Liver (tissue), 9 donors: ENCODE data around the gene RBSN. TPM values are rescaled to one million over a fixed set of nuclear protein-coding genes. Genes with fewer than 3 reads are reported as not detected.

Source experiments
- DNase-seq: peaks from one replicate; pipeline ENCODE4 v3.0.0-alpha.2; 2017; ENCODE audit warnings: low spot score
- H3K27ac ChIP-seq, 2 donors: one replicate each; pipeline ENCODE4 v1.7.0; 2013; ENCODE audit warnings: inconsistent platforms in 2 of 2, low read length in 2 of 2, control low read depth in 1 of 2, low read depth in 1 of 2, mild to moderate bottlenecking in 1 of 2
- H3K27me3 ChIP-seq, 4 donors: one replicate each; pipeline versions ENCODE4 v1.6.1 to v1.7.0; 2013; ENCODE audit warnings: low read length in 3 of 4, inconsistent platforms in 1 of 4, mild to moderate bottlenecking in 1 of 4, moderate library complexity in 1 of 4; ENCODE audit not compliant: control insufficient read depth in 4 of 4, insufficient read depth in 4 of 4
- H3K36me3 ChIP-seq, 4 donors: one replicate each; pipeline versions ENCODE4 v1.6.1 to v1.7.0; 2013; ENCODE audit warnings: low read length in 3 of 4, mild to moderate bottlenecking in 3 of 4, low read depth in 1 of 4, moderate library complexity in 1 of 4; ENCODE audit not compliant: control insufficient read depth in 4 of 4, insufficient read depth in 3 of 4
- H3K4me1 ChIP-seq, 4 donors: one replicate each; pipeline versions ENCODE4 v1.6.1 to v1.7.0; 2013; ENCODE audit warnings: low read length in 3 of 4, mild to moderate bottlenecking in 3 of 4, moderate library complexity in 1 of 4; ENCODE audit not compliant: control insufficient read depth in 4 of 4, insufficient read depth in 4 of 4
- H3K4me3 ChIP-seq, 3 donors: one replicate each; pipeline versions ENCODE4 v1.6.1 to v1.7.0; 2013; ENCODE audit warnings: low read length in 3 of 3, control low read depth in 1 of 3, low read depth in 1 of 3, mild to moderate bottlenecking in 1 of 3
- H3K9ac ChIP-seq, 2 donors: one replicate each; pipeline ENCODE4 v1.7.0; 2013; ENCODE audit warnings: low read length in 2 of 2, mild to moderate bottlenecking in 2 of 2, moderate library complexity in 2 of 2, control low read depth in 1 of 2, low read depth in 1 of 2
- H3K9me3 ChIP-seq, 4 donors: one replicate each; pipeline versions ENCODE4 v1.6.1 to v1.7.0; 2013; ENCODE audit warnings: low read length in 3 of 4; ENCODE audit not compliant: control insufficient read depth in 4 of 4
- ATF3 ChIP-seq: IDR thresholded peaks from 2 replicates; pipeline ENCODE4 v1.6.1; 2016; ENCODE audit warnings: antibody characterized with exemption
- EGR1 ChIP-seq, 2 donors: IDR thresholded peaks; 2 replicates each; pipeline ENCODE4 v1.6.1; 2016 to 2018; ENCODE audit warnings: antibody characterized with exemption in 2 of 2, low read depth in 2 of 2
- FOXA1 ChIP-seq: IDR thresholded peaks from 2 replicates; pipeline ENCODE4 v1.6.1; 2016; ENCODE audit warnings: antibody characterized with exemption
- FOXA2 ChIP-seq: IDR thresholded peaks from 2 replicates; pipeline ENCODE4 v1.6.1; 2016; ENCODE audit warnings: antibody characterized with exemption
- GABPA ChIP-seq, 2 donors: IDR thresholded peaks in 1 of 2; conservative IDR thresholded peaks in 1 of 2; 2 replicates each; pipeline ENCODE4 v1.6.1; 2016; ENCODE audit warnings: antibody characterized with exemption in 2 of 2, mild to moderate bottlenecking in 1 of 2, moderate library complexity in 1 of 2
- HNF4A ChIP-seq, 2 donors: conservative IDR thresholded peaks; 2 replicates each; pipeline ENCODE4 v1.6.1; 2016; ENCODE audit warnings: antibody characterized with exemption in 2 of 2, mild to moderate bottlenecking in 2 of 2
- HNF4G ChIP-seq: IDR thresholded peaks from 2 replicates; pipeline ENCODE4 v1.6.1; 2016; ENCODE audit warnings: antibody characterized with exemption
- JUND ChIP-seq, 2 donors: IDR thresholded peaks; 2 replicates each; pipeline ENCODE4 v1.6.1; 2016; ENCODE audit warnings: antibody characterized with exemption in 2 of 2
- MAX ChIP-seq: IDR thresholded peaks from 2 replicates; pipeline ENCODE4 v1.6.1; 2016; ENCODE audit warnings: antibody characterized with exemption
- NR2F2 ChIP-seq: IDR thresholded peaks from 2 replicates; pipeline ENCODE4 v1.6.1; 2016; ENCODE audit warnings: antibody characterized with exemption
- RAD21 ChIP-seq, 2 donors: IDR thresholded peaks; 2 replicates each; pipeline ENCODE4 v1.6.1; 2016; ENCODE audit warnings: antibody characterized with exemption in 2 of 2, mild to moderate bottlenecking in 2 of 2
- REST ChIP-seq: IDR thresholded peaks from 2 replicates; pipeline ENCODE4 v1.6.1; 2016; ENCODE audit warnings: antibody characterized with exemption, mild to moderate bottlenecking
- RXRA ChIP-seq, 2 donors: IDR thresholded peaks; 2 replicates each; pipeline ENCODE4 v1.6.1; 2017 to 2018; ENCODE audit warnings: antibody characterized with exemption in 2 of 2, mild to moderate bottlenecking in 1 of 2
- SP1 ChIP-seq: IDR thresholded peaks from 2 replicates; pipeline ENCODE4 v1.6.1; 2018; ENCODE audit warnings: antibody characterized with exemption, mild to moderate bottlenecking
- TAF1 ChIP-seq: conservative IDR thresholded peaks from 2 replicates; pipeline ENCODE4 v1.6.1; 2016; ENCODE audit warnings: antibody characterized with exemption, mild to moderate bottlenecking
- YY1 ChIP-seq: IDR thresholded peaks from 2 replicates; pipeline ENCODE4 v1.6.1; 2016; ENCODE audit warnings: antibody characterized with exemption, mild to moderate bottlenecking
- ZBTB33 ChIP-seq: IDR thresholded peaks from 2 replicates; pipeline ENCODE4 v1.6.1; 2016; ENCODE audit warnings: antibody characterized with exemption
- WGBS: extraction: QIAGEN DNeasy Blood & Tissue Kit; methylation state at CpG from one replicate; pipeline ENCODE4 v1.1.7; 2013; 5-methylcytosine and 5-hydroxymethylcytosine counted together
- polyA plus RNA-seq, 2 donors: library from polyadenylated mRNA; stranded (reverse) in 1 of 2; unstranded in 1 of 2; fragments of 200-250 nt in 1 of 2; fragments of >200 nt in 1 of 2; fragmentation: Nextera tagmentation in 1 of 2; extraction: Ambion mirVana in 1 of 2; gene quantifications; one replicate each; pipeline versions ENCODE4 v1.2.1 to v1.2.3, GENCODE V29; 2013 to 2015
- total RNA-seq, 2 donors: library from RNA; depleted of rRNA; stranded (reverse); fragments of >200 nt; gene quantifications; one replicate each; pipeline ENCODE4 v1.2.3, GENCODE V29; 2014
- donor health status: healthy.
- donor health status: healthy.
- donor health status: healthy.
- donor health status: healthy.
- donor health status: healthy.

The RBSN gene
- total and polyA plus RNA-seq, 4 donors: 5.6 to 18.3 (median 11.9) TPM

GRCh38 chr3:15089201-15089600 is 9.7 kb downstream of the RBSN start:
- H3K36me3 ChIP-seq: peaks cover 3 to 35% (median 32%) of the 10 kb centered on the region in 4 donors
- 100% methylated on average over 1 of the region's 1 CpG for WGBS
- no peak overlapping the region for H3K9ac ChIP-seq
- H3K4me1 ChIP-seq: no peaks in the 10 kb centered on the region
- H3K27me3 ChIP-seq: no peaks in the 10 kb centered on the region
- no peak for TF ChIP-seq REST
- TF ChIP-seq ZBTB33: no peak
- no peak for TF ChIP-seq RXRA (IDR thresholded peaks at IDR 0.05)
- no peak for TF ChIP-seq FOXA1
- TF ChIP-seq EGR1 (IDR thresholded peaks at IDR 0.05; ENCODE audit: low read depth in 2 of 2): no peak
- TF ChIP-seq SP1: no peak
- no peak for TF ChIP-seq HNF4G
- no peak for TF ChIP-seq FOXA2
- TF ChIP-seq MAX: no peak
- TF ChIP-seq NR2F2: no peak
- TF ChIP-seq RAD21 (IDR thresholded peaks at IDR 0.05): no peak
- no peak for TF ChIP-seq JUND (IDR thresholded peaks at IDR 0.05)
- TF ChIP-seq HNF4A (conservative IDR thresholded peaks at IDR 0.05): no peak
- TF ChIP-seq ATF3: no peak
- no peak for TF ChIP-seq GABPA (IDR thresholded peaks at IDR 0.05 in 1 of 2, conservative IDR thresholded peaks at IDR 0.05 in 1 of 2)
- no peaks in the 10 kb centered on the region for H3K9me3 ChIP-seq
- DNase-seq: no peak
- H3K4me3 ChIP-seq: no peak overlapping the region
- no peak overlapping the region for H3K27ac ChIP-seq

GRCh38 chr3:15086699-15087098 is 12.2 kb downstream of the RBSN start:
- peaks cover 7 to 54% (median 46%) of the 10 kb centered on the region in 4 donors for H3K36me3 ChIP-seq
- H3K9ac ChIP-seq: no peak overlapping the region
- 93% methylated on average over 2 of the region's 2 CpGs for WGBS
- no peak overlapping the region for H3K27ac ChIP-seq
- no peaks in the 10 kb centered on the region for H3K9me3 ChIP-seq
- H3K4me1 ChIP-seq: no peaks in the 10 kb centered on the region
- no peak overlapping the region for H3K4me3 ChIP-seq
- DNase-seq: no peak
- H3K27me3 ChIP-seq: no peaks in the 10 kb centered on the region
- no peak for TF ChIP-seq TAF1
- TF ChIP-seq ATF3: no peak
- no peak for TF ChIP-seq REST
- TF ChIP-seq JUND (IDR thresholded peaks at IDR 0.05): no peak
- TF ChIP-seq GABPA (IDR thresholded peaks at IDR 0.05 in 1 of 2, conservative IDR thresholded peaks at IDR 0.05 in 1 of 2): no peak
- TF ChIP-seq HNF4G: no peak
- no peak for TF ChIP-seq FOXA1
- TF ChIP-seq RXRA (IDR thresholded peaks at IDR 0.05): no peak
- TF ChIP-seq EGR1 (IDR thresholded peaks at IDR 0.05; ENCODE audit: low read depth in 2 of 2): no peak
- TF ChIP-seq MAX: no peak
- TF ChIP-seq HNF4A (conservative IDR thresholded peaks at IDR 0.05): no peak
- no peak for TF ChIP-seq YY1
- no peak for TF ChIP-seq FOXA2
- TF ChIP-seq ZBTB33: no peak
- no peak for TF ChIP-seq SP1
